HEK293T (cell line): ENCODE measurements around the gene PDSS2.
"Not testable (repeated sequence)": the region's sequence is repeated elsewhere in the genome, so short reads cannot be mapped to it uniquely, and the experiment has no call there.

ENCODE experiments used
- BHLHE40 ChIP-seq: fragments of 450-650 bp; IDR thresholded peaks from 2 replicates; pipeline ENCODE4 v1.6.1; 2016; ENCODE audit warnings: mild to moderate bottlenecking, moderate library complexity, borderline replicate concordance
- CTBP1 ChIP-seq: fragments of 450-650 bp; IDR thresholded peaks from 2 replicates; pipeline ENCODE4 v1.6.1; 2016; ENCODE audit warnings: borderline replicate concordance
- ELF4 ChIP-seq: fragments of 450-650 bp; IDR thresholded peaks from 2 replicates; pipeline ENCODE4 v1.6.1; 2017; ENCODE audit warnings: antibody characterized with exemption
- FOXM1 ChIP-seq: fragments of 450-650 bp; IDR thresholded peaks from 2 replicates; pipeline ENCODE4 v1.6.1; 2017; ENCODE audit warnings: mild to moderate bottlenecking, borderline replicate concordance
- NFRKB ChIP-seq: fragments of 450-650 bp; IDR thresholded peaks from 2 replicates; pipeline ENCODE4 v1.6.1; 2016; ENCODE audit warnings: mild to moderate bottlenecking, moderate library complexity
- SP1 ChIP-seq: fragments of 450-650 bp; IDR thresholded peaks from 2 replicates; pipeline ENCODE4 v1.6.1; 2017
- SUZ12 ChIP-seq: fragments of 450-650 bp; IDR thresholded peaks from 2 replicates; pipeline ENCODE4 v1.6.1; 2016; ENCODE audit warnings: mild to moderate bottlenecking
- TARDBP ChIP-seq: fragments of 450-650 bp; IDR thresholded peaks from 2 replicates; pipeline ENCODE4 v1.6.1; 2016
- ZNF384 ChIP-seq: fragments of 450-650 bp; IDR thresholded peaks from 2 replicates; pipeline ENCODE4 v1.6.1; 2016

DNA sequence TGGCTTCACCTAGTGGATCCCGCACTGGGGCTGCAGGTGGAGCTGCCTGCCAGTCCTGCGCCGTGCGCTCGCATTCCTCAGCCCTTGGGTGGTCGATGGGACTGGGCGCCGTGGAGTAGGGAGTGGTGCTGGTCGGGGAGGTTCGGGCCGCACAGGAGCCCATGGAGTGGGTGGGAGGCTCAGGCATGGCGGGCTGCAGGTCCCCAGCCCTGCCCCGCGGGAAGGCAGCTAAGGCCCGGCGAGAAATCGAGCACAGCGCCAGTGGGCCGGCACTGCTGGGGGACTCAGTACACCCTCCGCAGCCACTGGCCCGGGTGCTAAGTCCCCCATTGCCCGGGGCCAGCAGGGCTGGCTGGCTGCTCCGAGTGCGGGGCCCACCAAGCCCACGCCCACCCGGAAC, 95.2 kb downstream of the PDSS2 start:
- TF ChIP-seq ELF4, SUZ12, SP1, ZNF384, FOXM1, BHLHE40, NFRKB, TARDBP, CTBP1: not testable (repeated sequence)
